Measurements from ENCODE around the gene PDE11A.

GRCh38 chr2:177689623-177690022, 383.0 kb downstream of the PDE11A start:
- no peak for TF ChIP-seq EP300 (IDR thresholded peaks at IDR 0.05)
- TF ChIP-seq CTCF (IDR thresholded peaks at IDR 0.05): no peak
